ENCODE measurements around the gene THADA.

DNA sequence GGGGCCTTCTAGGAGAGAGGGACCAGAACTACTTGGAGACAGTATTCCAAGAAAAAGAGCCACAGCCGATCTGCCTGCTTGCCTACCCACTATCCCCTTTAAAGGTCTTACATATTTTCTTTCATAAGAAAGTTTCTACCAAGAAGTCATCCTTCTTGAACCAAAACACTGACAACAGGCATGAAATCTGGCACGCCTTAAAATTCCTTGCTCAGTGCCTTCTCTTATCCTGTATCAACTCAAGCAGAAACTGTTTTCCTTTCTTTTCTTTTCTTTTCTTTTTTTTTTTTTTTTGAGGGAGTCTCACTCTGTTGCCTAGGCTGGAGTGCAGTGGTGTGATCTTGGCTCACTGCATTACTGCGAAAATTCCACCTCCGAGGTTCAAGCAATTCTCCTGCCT, 321.1 kb downstream of the THADA start:
- TF ChIP-seq, protein P1, sequence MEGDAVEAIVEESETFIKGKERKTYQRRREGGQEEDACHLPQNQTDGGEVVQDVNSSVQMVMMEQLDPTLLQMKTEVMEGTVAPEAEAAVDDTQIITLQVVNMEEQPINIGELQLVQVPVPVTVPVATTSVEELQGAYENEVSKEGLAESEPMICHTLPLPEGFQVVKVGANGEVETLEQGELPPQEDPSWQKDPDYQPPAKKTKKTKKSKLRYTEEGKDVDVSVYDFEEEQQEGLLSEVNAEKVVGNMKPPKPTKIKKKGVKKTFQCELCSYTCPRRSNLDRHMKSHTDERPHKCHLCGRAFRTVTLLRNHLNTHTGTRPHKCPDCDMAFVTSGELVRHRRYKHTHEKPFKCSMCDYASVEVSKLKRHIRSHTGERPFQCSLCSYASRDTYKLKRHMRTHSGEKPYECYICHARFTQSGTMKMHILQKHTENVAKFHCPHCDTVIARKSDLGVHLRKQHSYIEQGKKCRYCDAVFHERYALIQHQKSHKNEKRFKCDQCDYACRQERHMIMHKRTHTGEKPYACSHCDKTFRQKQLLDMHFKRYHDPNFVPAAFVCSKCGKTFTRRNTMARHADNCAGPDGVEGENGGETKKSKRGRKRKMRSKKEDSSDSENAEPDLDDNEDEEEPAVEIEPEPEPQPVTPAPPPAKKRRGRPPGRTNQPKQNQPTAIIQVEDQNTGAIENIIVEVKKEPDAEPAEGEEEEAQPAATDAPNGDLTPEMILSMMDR (IDR thresholded peaks at IDR 0.05; ENCODE audit: poor library complexity) = no peak
- TF ChIP-seq EZH2phosphoT487 (IDR thresholded peaks at IDR 0.05; ENCODE audit: low read depth, severe bottlenecking, unreplicated experiment) = no peak

Measured in hepatocyte (in vitro differentiated cells).